Stimulated activated CD4-positive, alpha-beta T cell treated with anti-CD3 and anti-CD28 coated beads, Interleukin-1b, Interleukin-23, amount 100 ng/mL, for 4 hours (primary cell): ENCODE results near the gene ZNF335.
"Not testable (repeated sequence)": the region's sequence is repeated elsewhere in the genome, so short reads cannot be mapped to it uniquely, and the experiment has no call there.

Experiments
- DNase-seq, 2 donors: peaks; one replicate each; pipeline ENCODE4 v3.0.0-alpha.2; 2020; ENCODE audit warnings: low read depth in 2 of 2

Gene ZNF335

GRCh38 chr20:45934586-45935415, 37.2 kb downstream of the ZNF335 start, which contains the start of gene PCIF1:
Gene PCIF1 (plus strand): TSS chr20:45934683. CDS start chr20:45939000, 4,317 bp downstream.
- peak; percentile 98 to 99 for DNase-seq

- DNase-seq, result no peak
Measured at GRCh38 chr20:45934046-45934585, 37.9 kb downstream of the ZNF335 start.

- peak; percentile 29 for DNase-seq
Measured at GRCh38 chr20:45933266-45934045, 38.5 kb downstream of the ZNF335 start.

GRCh38 chr20:45931680-45932079, 40.3 kb downstream of the ZNF335 start:
- not testable (repeated sequence) for DNase-seq

GRCh38 chr20:45927071-45927878, 44.7 kb downstream of the ZNF335 start:
- no peak for DNase-seq

GRCh38 chr20:45926731-45927070, 45.3 kb downstream of the ZNF335 start:
- DNase-seq, result no peak

- no peak for DNase-seq
Measured at GRCh38 chr20:45925821-45926506, 46.0 kb downstream of the ZNF335 start.

- no peak for DNase-seq
Measured at GRCh38 chr20:45924391-45925261, 47.4 kb downstream of the ZNF335 start.

- no peak for DNase-seq
Measured at GRCh38 chr20:45921337-45922189, 50.4 kb downstream of the ZNF335 start.

GRCh38 chr20:45920462-45921336, 51.3 kb downstream of the ZNF335 start:
- no peak for DNase-seq

- DNase-seq, result no peak
Measured at GRCh38 chr20:45919542-45920399, 52.2 kb downstream of the ZNF335 start.

GRCh38 chr20:45918779-45919537, 53.0 kb downstream of the ZNF335 start:
- no peak for DNase-seq

GRCh38 chr20:45918182-45918737, 53.7 kb downstream of the ZNF335 start:
- DNase-seq, result no peak

- no peak for DNase-seq
Measured at GRCh38 chr20:45917790-45918141, 54.2 kb downstream of the ZNF335 start.

- DNase-seq, result no peak
Measured at GRCh38 chr20:45913116-45913515, 58.9 kb downstream of the ZNF335 start.

GRCh38 chr20:45912344-45912682, 59.7 kb downstream of the ZNF335 start:
- DNase-seq, result no peak
